ENCODE results near the gene CHN2. TPM values are rescaled to one million over a fixed set of nuclear protein-coding genes. Genes with fewer than 3 reads are reported as not detected.

Gene CHN2
- total RNA-seq, 4 donors from 2014 or later = 8.0 to 9.8 (median 8.9) TPM

DNA sequence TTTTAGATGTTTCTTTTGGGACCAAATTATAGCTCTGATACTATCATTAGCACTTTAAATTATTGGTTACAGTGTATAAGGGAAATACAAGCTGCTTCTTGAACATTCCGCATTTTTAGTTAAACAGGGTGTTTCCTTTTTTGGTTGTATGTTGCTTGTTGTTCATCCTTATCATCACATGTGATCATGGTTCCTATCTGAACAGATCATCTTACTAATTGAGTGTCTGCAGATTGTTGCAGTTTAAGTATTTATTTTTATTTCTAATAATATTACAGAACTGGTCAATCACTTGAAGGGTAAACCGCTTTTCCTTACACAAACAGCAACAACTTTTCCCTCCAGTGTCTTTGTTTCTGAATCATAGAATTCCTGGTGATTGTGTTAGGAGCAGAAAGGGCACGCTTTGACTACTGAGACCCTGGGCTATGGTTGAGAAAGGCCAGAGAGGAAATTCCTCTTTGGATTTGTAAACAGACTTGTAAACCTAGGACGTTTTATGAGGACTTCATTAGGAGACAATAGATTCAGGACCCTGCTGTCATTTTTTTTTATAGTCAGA is 37.2 kb downstream of the CHN2 start:
- H3K4me1 ChIP-seq = no peaks in the 10 kb centered on the region
- no peaks in the 10 kb centered on the region for H3K9me3 ChIP-seq
- no peaks in the 10 kb centered on the region for H3K36me3 ChIP-seq
- no peaks in the 10 kb centered on the region for H3K27me3 ChIP-seq
- H3K4me3 ChIP-seq = no peak overlapping the region
- TF ChIP-seq POLR2A (IDR thresholded peaks at IDR 0.05; ENCODE audit: low read depth) (no peak), POLR2AphosphoS5 (IDR thresholded peaks at IDR 0.05) (no peak), EP300 (IDR thresholded peaks at IDR 0.05) (no peak)
- TF ChIP-seq, protein P1, sequence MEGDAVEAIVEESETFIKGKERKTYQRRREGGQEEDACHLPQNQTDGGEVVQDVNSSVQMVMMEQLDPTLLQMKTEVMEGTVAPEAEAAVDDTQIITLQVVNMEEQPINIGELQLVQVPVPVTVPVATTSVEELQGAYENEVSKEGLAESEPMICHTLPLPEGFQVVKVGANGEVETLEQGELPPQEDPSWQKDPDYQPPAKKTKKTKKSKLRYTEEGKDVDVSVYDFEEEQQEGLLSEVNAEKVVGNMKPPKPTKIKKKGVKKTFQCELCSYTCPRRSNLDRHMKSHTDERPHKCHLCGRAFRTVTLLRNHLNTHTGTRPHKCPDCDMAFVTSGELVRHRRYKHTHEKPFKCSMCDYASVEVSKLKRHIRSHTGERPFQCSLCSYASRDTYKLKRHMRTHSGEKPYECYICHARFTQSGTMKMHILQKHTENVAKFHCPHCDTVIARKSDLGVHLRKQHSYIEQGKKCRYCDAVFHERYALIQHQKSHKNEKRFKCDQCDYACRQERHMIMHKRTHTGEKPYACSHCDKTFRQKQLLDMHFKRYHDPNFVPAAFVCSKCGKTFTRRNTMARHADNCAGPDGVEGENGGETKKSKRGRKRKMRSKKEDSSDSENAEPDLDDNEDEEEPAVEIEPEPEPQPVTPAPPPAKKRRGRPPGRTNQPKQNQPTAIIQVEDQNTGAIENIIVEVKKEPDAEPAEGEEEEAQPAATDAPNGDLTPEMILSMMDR (IDR thresholded peaks at IDR 0.05) = no peak
- H3K27ac ChIP-seq (replicated peaks in 1 of 4) = no peak overlapping the region
- no peak for DNase-seq (ENCODE audit: extremely low spot score)
- intact Hi-C loops (cut with DNase I) = no loop called here
- WGBS = 69% methylated on average over 4 of the region's 4 CpGs

DNA sequence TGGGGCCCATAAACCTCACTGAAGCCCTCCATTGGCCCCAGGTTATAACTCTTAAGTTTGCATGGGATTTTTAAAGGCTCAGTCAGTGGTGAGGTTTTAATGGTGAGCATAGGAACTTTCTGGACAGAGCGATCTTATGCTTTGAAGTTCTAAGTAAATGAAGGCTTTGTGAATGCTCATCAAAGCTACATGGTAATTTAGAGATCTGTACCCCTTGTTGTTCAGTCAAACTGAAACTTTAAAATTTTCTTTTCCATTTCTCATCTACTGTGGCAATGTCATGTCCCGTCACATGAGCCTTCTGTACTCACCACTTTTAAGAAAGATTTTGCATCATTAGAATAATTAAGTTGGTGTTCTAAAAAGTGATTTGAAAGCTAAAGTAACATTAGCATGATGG is 39.9 kb downstream of the CHN2 start:
- Histone ChIP-seq H3K27ac (replicated peaks in 1 of 4) (no peak overlapping the region), H3K4me3 (no peak overlapping the region), H3K9me3 (no peaks in the 10 kb centered on the region), H3K4me1 (no peaks in the 10 kb centered on the region), H3K27me3 (no peaks in the 10 kb centered on the region), H3K36me3 (no peaks in the 10 kb centered on the region)
- DNase-seq (ENCODE audit: extremely low spot score) = no peak
- intact Hi-C loops (cut with DNase I) = no loop called here
- 91% methylated on average over 2 of the region's 2 CpGs for WGBS
- no peak for TF ChIP-seq POLR2AphosphoS5 (IDR thresholded peaks at IDR 0.05)
- TF ChIP-seq, protein P1 (IDR thresholded peaks at IDR 0.05) = no peak
- no peak for TF ChIP-seq EP300 (IDR thresholded peaks at IDR 0.05)
- no peak for TF ChIP-seq POLR2A (IDR thresholded peaks at IDR 0.05; ENCODE audit: low read depth)

DNA sequence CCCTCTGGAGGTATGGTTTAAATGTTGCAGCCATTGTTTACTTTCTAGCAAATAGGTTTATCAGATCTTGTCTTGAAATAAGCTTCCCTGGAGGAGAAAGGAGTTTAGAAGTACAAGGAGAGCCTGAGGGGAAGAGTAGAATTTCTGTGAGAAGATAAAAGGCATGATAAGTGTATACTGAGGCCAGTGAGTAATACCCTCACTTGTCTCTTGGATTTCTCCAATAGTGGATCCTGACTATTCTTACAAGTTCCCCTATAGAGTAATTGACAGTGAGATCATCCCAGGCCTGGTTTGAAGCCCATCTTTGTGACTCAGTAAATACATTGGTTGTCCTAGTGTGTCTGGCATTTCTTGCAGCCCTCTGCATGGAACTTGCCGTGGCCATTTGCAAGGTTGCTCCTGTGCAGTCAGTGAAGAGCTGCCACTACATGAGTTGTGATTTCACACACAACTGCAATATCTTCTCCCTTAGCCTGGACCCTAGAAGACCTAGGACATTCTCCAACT is 41.6 kb downstream of the CHN2 start:
- Histone ChIP-seq H3K27me3 (no peaks in the 10 kb centered on the region), H3K4me3 (no peak overlapping the region), H3K4me1 (no peaks in the 10 kb centered on the region), H3K9me3 (no peaks in the 10 kb centered on the region), H3K27ac (replicated peaks in 1 of 4) (no peak overlapping the region), H3K36me3 (no peaks in the 10 kb centered on the region)
- WGBS = 93% methylated on average over 1 of the region's 1 CpG
- no peak for DNase-seq (ENCODE audit: extremely low spot score)
- intact Hi-C loops (cut with DNase I) = no loop called here
- no peak for TF ChIP-seq EP300 (IDR thresholded peaks at IDR 0.05)
- TF ChIP-seq, protein P1 (IDR thresholded peaks at IDR 0.05) = no peak

DNA sequence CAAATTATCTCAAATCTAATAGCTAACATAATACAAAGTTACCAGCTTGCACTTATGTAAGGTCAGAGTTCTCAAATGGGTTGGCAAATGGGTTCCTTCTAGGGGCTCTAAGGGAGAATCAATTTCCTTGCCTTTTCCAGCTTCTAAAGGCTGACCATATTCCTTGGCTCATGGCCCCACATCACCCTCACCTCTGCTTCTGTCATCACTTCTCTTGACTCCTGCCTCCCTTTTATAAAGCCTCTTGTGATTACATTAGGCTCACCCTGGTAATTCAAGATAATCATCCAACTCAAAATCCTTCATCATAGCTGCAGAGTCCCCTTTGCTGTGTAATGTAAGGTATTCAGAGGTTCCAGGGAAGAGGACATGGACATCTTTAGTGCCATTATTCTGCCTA is 42.1 kb downstream of the CHN2 start:
- intact Hi-C loops (cut with DNase I) = no loop called here

More for the DNA sequence above, 42.1 kb downstream of the CHN2 start:
- Histone ChIP-seq H3K4me1 (no peaks in the 10 kb centered on the region), H3K4me3 (no peak overlapping the region), H3K9me3 (no peaks in the 10 kb centered on the region), H3K36me3 (no peaks in the 10 kb centered on the region), H3K27me3 (no peaks in the 10 kb centered on the region), H3K27ac (replicated peaks in 1 of 4) (no peak overlapping the region)
- TF ChIP-seq, protein P1 (IDR thresholded peaks at IDR 0.05) = no peak
- TF ChIP-seq POLR2A (IDR thresholded peaks at IDR 0.05; ENCODE audit: low read depth) (no peak), EP300 (IDR thresholded peaks at IDR 0.05) (no peak), POLR2AphosphoS5 (IDR thresholded peaks at IDR 0.05) (no peak)
- no peak for DNase-seq (ENCODE audit: extremely low spot score)
